GM13977 (cell line): Measurements from ENCODE around the gene ASIC5.
"Not testable (repeated sequence)": the region's sequence is repeated elsewhere in the genome, so short reads cannot be mapped to it uniquely, and the experiment has no call there.

Experiments used
- DNase-seq: peaks from one replicate; pipeline ENCODE4 v3.0.0; 2012; ENCODE audit warnings: low spot score
- CTCF ChIP-seq: IDR thresholded peaks from 2 replicates; pipeline ENCODE4 v1.5.1; 2012; ENCODE audit warnings: mild to moderate bottlenecking, control low read depth; ENCODE audit not compliant: insufficient read depth; ENCODE audit errors: extremely low read depth, missing control alignments
- in situ Hi-C: fragments of 300-500 bp; cut with MboI; formaldehyde crosslinking; loops from one replicate; pipeline ENCODE4 v1.12.0; 2022; ENCODE audit warnings: low sequenced_read_pairs, low pct_unique_long_range_greater_than_20kb, mixed read lengths, inconsistent platforms; ENCODE audit not compliant: unreplicated experiment

The ASIC5 gene

GRCh38 chr4:155799794-155800123, 66.3 kb downstream of the ASIC5 start:
- in situ Hi-C loops, result loop anchor here (25.0 kb wide), 1 partner anchor 362 kb away; no protein-coding TSS in a partner anchor
- DNase-seq, result no peak
- TF ChIP-seq CTCF, result no peak

- TF ChIP-seq CTCF, result no peak
- in situ Hi-C loops, result loop anchor here (25.0 kb wide), 1 partner anchor 362 kb away; no protein-coding TSS in a partner anchor
- DNase-seq, result no peak
Measured at GRCh38 chr4:155799116-155799793, 66.8 kb downstream of the ASIC5 start.

GRCh38 chr4:155797581-155797980, 68.5 kb downstream of the ASIC5 start:
- DNase-seq, result not testable (repeated sequence)
- in situ Hi-C loops, result loop anchor here (25.0 kb wide), 1 partner anchor 360 kb away; no protein-coding TSS in a partner anchor

GRCh38 chr4:155795991-155796390, 70.1 kb downstream of the ASIC5 start:
- in situ Hi-C loops, result loop anchor here (25.0 kb wide), 1 partner anchor 359 kb away; no protein-coding TSS in a partner anchor
- peak; percentile 17 for TF ChIP-seq CTCF
- DNase-seq, result no peak

GRCh38 chr4:155794589-155795236, 71.4 kb downstream of the ASIC5 start:
- in situ Hi-C loops, result loop anchor here (25.0 kb wide), 1 partner anchor 357 kb away; no protein-coding TSS in a partner anchor
- no peak for TF ChIP-seq CTCF
- DNase-seq, result no peak

- no peak for DNase-seq
- no peak for TF ChIP-seq CTCF
- in situ Hi-C loops, result loop anchor here (25.0 kb wide), 1 partner anchor 353 kb away; no protein-coding TSS in a partner anchor
Measured at GRCh38 chr4:155789982-155790381, 76.1 kb downstream of the ASIC5 start.

- no peak for TF ChIP-seq CTCF
- in situ Hi-C loops, result loop anchor here (25.0 kb wide), 1 partner anchor 352 kb away; no protein-coding TSS in a partner anchor
- DNase-seq, result peak; percentile 9
Measured at GRCh38 chr4:155789391-155789790, 76.7 kb downstream of the ASIC5 start.
